ENCODE measurements around the gene FILIP1L.

The FILIP1L gene

DNA sequence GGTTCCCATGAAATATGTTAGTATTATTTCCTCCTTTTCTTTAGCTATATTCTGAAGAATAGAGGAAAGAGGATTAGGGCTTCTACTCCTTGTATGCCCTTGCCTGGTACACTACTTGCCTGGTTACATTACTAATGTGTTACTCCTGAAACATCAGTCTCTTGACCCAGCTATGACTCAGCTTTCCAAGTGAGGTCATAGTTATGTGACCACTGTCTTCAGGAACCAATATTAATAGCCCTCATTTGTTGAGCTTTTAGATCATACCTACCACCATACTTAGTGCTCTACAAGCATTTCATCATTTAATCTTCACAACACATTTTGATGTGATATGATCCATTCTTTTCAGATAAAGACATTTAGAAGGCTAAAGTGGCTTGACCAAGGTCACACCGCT is 236.3 kb downstream of the FILIP1L start:
- DNase-seq, result no peak

DNA sequence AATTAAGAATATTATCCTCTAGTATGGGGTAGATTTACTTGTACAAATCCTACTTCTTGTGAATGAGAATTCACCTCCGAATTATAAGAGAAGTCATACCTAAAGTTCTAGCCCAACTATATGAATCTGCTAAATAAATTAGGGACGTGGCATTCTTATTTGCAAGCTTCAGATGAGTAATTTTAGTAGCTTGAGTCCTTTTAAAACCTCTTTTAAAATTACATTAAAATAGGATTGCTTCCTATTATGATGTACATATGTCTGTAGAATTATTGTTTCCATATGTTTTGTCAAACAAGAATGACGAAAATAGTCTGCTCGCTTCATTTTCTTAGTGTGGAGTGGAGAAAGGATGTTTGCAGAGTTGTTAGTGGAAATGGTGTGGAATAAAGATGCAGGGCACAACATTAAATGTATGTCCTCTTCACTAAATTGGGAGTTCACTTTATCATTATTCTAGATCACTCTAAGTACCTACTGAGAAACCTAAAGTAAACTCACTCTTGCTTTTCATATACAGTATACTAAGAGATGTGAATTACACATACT is 237.2 kb downstream of the FILIP1L start:
- no peak for DNase-seq

DNA sequence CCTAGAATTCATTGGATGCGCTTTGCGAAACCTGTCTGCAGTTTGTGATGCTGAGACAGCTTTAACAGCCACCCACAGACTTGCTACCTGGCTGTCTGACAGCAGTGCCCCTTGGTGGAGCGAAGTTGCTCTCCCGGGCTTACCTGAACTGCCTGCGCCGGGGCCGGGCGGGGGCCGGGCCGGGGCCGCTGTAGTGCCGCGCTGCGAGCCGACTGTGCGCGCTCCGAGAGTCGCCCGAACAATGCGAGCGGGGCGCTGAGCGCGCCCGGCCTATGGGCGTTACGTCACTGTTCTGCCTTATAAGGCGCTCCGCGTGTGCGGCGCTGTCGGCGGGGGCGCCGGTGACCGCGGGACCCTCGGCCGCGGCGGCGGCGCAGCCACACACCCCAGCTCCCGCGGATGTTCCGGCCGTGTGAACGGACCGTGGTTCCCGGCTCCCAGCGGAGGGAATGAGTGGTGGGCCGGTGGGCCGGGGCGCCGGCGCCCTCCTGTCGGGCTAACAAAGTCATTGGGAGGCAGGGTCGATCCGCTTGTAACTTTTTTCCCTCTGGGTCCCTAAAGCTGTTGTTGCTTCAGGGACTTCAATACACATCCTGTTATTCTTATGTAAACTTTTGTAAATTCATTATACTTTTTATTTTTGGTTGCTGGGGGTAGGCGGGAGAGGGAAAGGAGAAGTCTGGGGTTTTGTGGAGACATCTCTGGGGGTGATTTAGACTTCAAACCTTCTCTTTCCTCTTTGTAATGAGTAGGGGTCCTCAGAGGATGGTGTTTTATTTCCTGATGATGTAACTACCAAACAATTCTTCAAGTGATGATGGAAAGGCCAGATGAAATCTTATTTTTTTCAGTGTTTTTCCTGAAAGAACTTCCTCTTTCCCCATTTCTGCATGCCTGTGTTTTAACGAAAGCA is 238.1 kb downstream of the FILIP1L start:
- peak; percentile 92 for DNase-seq

DNA sequence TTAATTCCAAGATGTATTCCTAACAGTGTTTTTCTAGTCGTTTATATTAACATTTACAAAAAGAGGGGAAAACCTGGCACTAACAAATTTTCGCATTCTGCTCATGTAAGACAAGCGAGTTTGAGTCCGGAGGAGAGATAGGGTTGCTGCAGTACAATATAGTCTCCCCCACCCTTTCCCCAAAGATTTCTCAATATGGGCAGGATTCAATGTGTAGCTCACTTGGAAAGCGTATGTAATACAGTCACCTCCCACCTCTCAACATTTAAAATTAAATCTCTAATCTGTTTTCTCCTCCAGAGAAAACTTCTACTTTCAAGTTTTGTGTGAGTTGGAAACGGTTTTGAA is 238.7 kb downstream of the FILIP1L start:
- no peak for DNase-seq

DNA sequence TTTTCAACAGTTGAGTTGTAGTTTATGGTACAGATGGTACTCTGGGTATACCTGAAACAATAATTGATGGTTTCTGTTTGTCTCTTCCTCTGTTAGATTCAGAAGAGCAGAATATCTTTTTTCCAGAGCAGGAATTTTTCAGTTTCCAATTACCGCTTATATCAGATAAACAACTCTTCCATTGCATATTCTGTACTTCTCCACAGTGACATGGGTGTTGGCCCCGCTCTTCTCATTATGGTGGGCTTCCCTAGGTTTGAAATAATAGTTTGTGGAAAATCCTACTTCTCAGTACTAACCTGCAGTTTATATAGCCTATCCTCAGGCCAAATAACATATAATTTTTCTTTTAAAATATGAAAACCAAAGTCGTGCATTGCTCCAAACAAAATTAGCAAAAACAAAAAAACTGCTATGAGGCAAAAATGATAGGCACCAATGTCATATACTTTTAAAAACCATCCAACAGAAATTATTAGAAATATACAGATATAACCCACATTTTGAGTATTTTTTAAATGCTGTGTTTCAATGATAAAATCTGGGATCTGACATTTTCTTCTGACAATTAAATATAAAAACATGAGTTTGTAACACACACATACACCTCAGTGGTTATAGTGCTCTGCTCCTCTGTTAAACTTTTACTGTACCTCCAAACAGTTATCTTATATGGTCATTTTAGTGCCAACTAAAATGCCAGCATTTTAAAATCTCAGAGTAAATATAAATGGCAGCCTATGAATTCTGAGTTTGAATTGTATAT is 239.9 kb downstream of the FILIP1L start:
- no peak for DNase-seq

DNA sequence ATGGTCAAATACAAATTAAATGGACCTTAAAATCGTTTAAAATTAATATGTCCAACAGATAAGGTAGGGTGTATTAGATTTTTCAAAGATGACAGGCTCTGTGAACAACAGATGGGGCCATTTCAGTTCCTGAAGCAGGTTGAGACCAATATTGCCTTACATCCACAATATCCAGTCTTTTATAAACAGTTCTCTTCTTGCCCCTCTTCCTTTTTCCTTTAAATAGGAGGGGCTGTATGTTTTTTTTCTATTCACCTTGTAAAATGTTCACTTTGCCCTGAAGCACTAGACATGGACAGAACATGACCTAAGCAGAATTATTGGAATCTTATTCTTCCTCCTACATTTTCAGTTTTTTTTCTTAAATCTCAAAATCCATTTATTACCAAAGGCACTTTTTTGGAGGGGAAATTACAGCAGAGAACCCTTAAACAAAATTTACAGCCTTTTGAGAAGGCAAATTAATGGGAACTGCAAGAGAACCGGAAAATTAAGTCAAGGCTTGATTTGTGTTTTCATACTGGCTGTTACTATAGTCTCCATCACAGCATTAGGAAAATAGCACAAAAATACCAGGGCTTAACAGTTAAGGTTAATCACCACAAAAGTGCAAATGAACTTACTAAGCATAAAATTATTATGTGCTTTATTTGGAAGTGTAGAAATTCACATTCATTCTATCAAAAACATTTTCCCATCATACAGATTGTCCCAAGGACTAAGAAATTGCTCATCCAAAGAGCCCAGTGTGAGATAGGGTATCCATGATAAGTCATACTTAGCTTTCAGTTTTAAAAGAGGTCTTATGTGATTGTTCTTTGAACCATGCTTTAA is 240.8 kb downstream of the FILIP1L start:
- DNase-seq, result no peak

DNA sequence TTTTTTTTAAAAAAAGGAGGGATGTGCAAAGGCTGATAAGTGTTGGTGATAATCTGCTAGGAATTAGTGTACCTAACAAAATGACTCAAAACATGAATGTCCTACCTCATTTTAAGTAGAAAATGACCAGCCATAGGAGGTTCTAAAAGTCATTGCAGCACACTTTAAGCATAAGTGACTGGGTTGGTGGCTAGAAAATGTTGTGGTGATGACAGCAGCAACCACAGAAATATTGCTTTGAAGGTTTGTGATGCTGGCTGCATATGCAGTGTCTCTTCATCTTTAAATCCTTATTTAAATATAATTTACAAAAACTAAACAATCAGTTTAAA is 241.4 kb downstream of the FILIP1L start:
- no peak for DNase-seq

DNA sequence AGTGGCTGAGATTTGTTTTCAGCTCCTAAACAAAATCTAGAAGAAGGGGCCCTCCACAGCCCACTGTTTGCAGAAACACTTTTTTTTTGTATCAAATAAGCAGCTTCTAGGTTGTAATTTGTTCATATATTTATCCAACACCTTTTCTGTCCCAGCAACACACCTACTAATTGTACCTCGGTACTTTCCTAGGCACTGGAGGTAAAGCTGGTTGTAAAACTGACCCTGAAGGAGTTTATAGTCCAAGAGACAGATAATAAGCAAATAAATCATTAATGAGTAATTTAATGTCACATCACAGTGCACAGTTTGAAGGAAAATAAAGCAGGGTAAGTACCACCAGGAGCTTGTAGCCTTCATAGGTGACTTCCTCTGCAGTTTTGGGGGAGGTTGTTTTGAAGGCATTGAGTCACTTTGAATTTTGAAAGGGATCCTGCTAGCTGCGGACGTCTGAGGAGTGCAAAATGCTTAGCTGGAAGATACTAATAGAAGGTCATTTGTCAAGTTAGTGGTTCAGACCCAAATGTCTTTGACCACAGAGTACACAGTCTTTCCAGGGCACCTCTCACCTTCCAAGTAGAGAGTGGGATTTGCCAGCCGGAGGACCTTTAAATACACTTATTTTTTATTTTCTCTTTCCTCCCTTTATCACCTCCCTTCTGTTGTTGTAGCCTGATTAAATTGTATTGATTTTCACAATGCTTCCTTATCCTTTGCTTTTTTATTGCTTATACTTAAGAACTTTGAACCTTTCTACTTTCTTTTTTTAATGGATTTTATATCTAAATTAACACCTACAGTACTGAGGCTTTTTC is 242.9 kb downstream of the FILIP1L start:
- no peak for DNase-seq

DNA sequence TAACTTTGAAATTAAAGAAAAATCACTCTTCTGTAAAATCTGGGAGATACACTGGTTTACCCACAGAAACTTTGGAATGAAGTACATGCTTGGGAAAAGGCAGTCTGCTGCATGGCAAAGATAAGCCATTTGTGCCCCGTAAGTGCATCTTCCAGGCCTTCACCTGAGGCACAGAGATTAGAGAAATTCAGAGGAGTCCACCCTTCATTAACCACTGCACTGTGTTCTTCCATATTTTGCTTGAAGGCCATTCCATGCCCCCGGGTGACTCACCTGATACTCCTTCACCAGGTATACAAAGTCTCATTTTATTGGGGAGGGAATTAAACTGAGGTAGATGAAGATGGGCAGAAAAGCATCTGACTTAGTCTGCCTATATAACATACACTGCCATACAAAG is 243.6 kb downstream of the FILIP1L start:
- no peak for DNase-seq

DNA sequence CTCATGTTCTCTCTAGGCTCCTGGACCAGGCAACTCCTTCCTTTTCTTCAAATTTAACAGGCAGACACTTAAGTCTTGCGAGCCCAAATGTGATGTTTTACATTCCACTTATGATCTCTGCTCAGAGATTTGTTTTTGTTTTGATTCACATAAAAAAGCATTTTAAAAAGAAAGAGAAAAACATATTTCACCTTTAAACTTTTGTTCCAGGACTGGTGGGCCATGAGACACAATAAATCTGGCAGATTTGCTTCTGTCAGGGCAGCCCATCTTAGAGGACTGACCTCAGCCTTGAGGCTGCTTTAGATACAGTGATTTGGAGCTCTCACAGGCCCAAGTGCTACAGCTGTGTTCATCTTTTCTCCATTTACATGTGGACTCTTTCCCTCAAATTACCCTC is 244.7 kb downstream of the FILIP1L start:
- DNase-seq, result no peak

DNA sequence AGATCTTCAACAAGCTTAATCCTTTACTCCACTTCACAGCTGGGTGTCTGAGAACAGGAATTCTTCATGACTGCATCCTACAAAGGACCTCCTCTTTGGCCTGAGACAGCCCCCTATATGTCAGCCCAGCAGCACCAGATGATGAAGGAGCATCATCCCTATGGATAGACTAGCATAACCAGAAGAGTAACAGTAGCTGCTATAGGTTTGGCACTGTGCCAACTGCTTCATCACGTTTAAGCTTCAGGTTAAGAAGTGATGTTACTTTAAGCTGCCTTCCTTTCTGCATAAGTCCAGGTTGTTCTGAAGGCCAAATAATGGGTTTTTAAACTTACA is 246.0 kb downstream of the FILIP1L start:
- no peak for DNase-seq

- no peak for DNase-seq
Observed at GRCh38 chr3:99867594-99868310, 246.5 kb downstream of the FILIP1L start.

- no peak for DNase-seq
Observed at GRCh38 chr3:99866261-99866761, 248.0 kb downstream of the FILIP1L start.

GRCh38 chr3:99865321-99865720 is 249.0 kb downstream of the FILIP1L start:
- DNase-seq, result no peak

GRCh38 chr3:99864289-99864688 is 250.0 kb downstream of the FILIP1L start:
- no peak for DNase-seq

- DNase-seq, result no peak
Observed at GRCh38 chr3:99863588-99863987, 250.7 kb downstream of the FILIP1L start.

DNA sequence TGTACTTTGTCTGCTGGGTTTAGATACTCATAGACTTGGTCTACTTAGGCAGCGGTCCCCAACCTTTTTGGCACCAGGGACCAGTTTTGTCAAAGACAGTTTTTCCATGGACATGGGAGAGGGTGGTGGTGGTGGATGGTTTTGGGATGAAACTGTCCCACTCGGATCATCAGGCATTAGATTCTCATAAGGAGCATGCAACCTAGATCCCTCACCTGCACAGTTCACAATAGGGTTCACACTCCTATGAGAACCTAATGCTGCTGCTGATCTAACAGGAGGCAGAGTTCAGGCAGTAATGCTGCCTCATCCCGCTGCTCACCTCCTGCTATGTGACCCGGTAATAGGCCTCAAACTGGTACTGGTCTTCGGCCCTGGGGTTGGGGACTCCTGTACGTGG is 251.3 kb downstream of the FILIP1L start:
- DNase-seq, result no peak

GRCh38 chr3:99862208-99862607 is 252.1 kb downstream of the FILIP1L start:
- DNase-seq, result no peak

- DNase-seq, result no peak
Observed at GRCh38 chr3:99861216-99861615, 253.1 kb downstream of the FILIP1L start.

DNA sequence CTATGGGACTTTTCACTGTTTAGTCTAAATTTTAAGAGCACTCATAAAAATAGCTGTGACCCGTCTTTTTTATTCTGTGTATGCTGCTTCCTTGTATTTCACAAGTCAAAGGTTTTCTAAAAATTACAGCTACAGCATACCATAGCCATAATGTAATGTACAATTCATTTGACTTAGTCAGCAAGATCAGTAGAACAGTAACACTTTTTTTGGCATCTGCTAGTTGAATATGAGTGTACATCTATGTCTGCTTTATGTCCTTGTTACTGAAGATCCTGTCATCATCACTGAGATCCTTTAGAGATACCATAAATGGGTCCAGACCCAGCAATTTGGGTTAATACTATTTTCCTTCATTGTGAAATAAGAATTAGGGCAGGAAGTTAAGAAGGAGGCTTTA is 254.5 kb downstream of the FILIP1L start:
- DNase-seq, result no peak

DNA sequence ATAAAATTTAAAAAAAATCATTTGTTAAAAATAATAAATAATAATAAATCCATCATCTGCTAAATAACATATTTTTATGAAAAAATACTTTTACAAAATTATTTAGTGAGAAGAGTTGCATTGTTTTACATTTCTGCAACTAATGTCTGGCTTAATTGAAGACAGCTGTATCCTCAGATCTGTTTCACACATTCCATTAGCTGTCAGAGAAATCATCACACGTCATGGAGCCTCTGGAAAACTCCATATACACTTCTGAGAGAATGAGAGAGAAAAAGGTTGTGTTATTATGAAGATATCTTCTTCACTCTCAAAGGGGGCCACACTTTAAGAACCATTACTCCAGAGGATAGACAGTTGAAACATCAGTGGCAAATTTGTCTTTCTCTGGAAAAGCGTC is 255.8 kb downstream of the FILIP1L start:
- no peak for DNase-seq

DNA sequence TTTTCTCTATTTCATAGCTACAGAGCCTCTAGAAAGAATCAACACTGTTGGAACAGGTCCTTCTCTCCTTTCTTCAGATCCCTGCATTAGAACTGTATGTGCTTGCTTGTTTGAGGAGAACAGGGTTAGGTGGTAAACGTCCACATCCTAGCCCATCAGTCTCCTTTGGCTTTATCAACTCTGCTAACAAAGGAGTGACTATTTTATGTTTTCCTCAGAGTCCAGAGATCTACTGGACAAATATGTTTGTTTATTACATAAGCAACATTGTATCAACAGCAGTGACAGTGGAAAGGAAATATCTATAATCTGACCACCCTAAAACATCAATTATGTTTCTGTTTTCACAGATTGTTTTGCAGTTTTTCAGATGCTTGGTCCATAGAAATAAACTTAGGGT is 257.0 kb downstream of the FILIP1L start:
- no peak for DNase-seq

Data from islet precursor cell (in vitro differentiated cells).